Activated CD4-positive, alpha-beta T cell treated with anti-CD3 and anti-CD28 coated beads, Interleukin-2, amount 10 ng/mL, durations not matched to agents 7 days and 5 days (primary cell): ENCODE results near the gene CRACDL. TPM values are rescaled to one million over a fixed set of nuclear protein-coding genes. Genes with fewer than 3 reads are reported as not detected.
"Not testable (repeated sequence)": the region's sequence is repeated elsewhere in the genome, so short reads cannot be mapped to it uniquely, and the experiment has no call there.

Source experiments
- CTCF ChIA-PET: fragments of 350-600 bp; sonication (Branson Sonifier 250); formaldehyde crosslinking; loops from one replicate; lab custom pipeline; 2021; ENCODE audit warnings: antibody characterized with exemption; lab: Charles Lee
- POLR2A ChIA-PET: fragments of 350-600 bp; sonication (Branson Sonifier 250); formaldehyde crosslinking; loops from one replicate; lab custom pipeline; 2021; ENCODE audit warnings: antibody characterized with exemption; lab: Charles Lee
- DNase-seq: peaks from one replicate; pipeline ENCODE4 v3.0.0-alpha.2; 2020
- H3K27ac Mint-ChIP-seq: one replicate; pipeline ENCODE4 v1.8.0; 2021; ENCODE audit warnings: mild to moderate bottlenecking, moderate library complexity, mixed read lengths
- H3K27me3 Mint-ChIP-seq: one replicate; pipeline ENCODE4 v1.8.0; 2021; ENCODE audit warnings: mixed read lengths
- H3K36me3 Mint-ChIP-seq: one replicate; pipeline ENCODE4 v1.8.0; 2021; ENCODE audit warnings: low read depth, mixed read lengths
- H3K4me1 Mint-ChIP-seq: one replicate; pipeline ENCODE4 v1.8.0; 2021; ENCODE audit warnings: mixed read lengths
- H3K4me3 Mint-ChIP-seq: one replicate; pipeline ENCODE4 v1.8.0; 2021; ENCODE audit warnings: mild to moderate bottlenecking, moderate library complexity, mixed read lengths
- H3K9me3 Mint-ChIP-seq: one replicate; pipeline ENCODE4 v1.8.0; 2021; ENCODE audit warnings: mixed read lengths
- total RNA-seq, 2 experiments: library from RNA; stranded (reverse); gene quantifications; one replicate each; pipeline ENCODE4 v1.2.3, GENCODE V29; 2021

The CRACDL gene
- total RNA-seq, 2 experiments from 2014 or later = 0.19 to 0.22 TPM

- Mint-ChIP-seq H3K27me3 (no peaks in the 10 kb centered on the region), H3K9me3 (no peaks in the 10 kb centered on the region), H3K4me3 (no peak overlapping the region), H3K4me1 (peaks cover 82% of the 10 kb centered on the region), H3K36me3 (peaks cover 33% of the 10 kb centered on the region), H3K27ac (no peak overlapping the region)
- no peak for DNase-seq
- ChIA-PET POLR2A (no interaction called here), CTCF (interaction anchor here (1.3 kb wide), 1 partner anchor 18 kb away, joined by 3 read pairs; no protein-coding TSS in a partner anchor)
These were observed 172.6 kb downstream of the CRACDL start for GRCh38 chr2:98763209-98763951.

GRCh38 chr2:98761909-98762308 is 174.1 kb downstream of the CRACDL start:
- peaks cover 29% of the 10 kb centered on the region for H3K36me3 Mint-ChIP-seq

GRCh38 chr2:98761267-98761781 is 174.7 kb downstream of the CRACDL start:
- Mint-ChIP-seq H3K4me1 (peaks cover 79% of the 10 kb centered on the region), H3K36me3 (peaks cover 23% of the 10 kb centered on the region), H3K4me3 (peak overlapping the region; percentile 1), H3K9me3 (peaks cover 4% of the 10 kb centered on the region), H3K27me3 (no peaks in the 10 kb centered on the region), H3K27ac (peak overlapping the region; percentile 44)
- POLR2A ChIA-PET = interaction anchor here (0.6 to 1.1 kb wide), 3 partner anchors 8 to 57 kb away, joined by 3 read pairs; no protein-coding TSS in a partner anchor
- peak; percentile 52 for DNase-seq
- CTCF ChIA-PET = interaction anchor here (0.7 kb wide), 1 partner anchor 10 kb away, joined by 3 read pairs; no protein-coding TSS in a partner anchor

More at GRCh38 chr2:98761909-98762308, 174.1 kb downstream of the CRACDL start:
- CTCF ChIA-PET = no interaction called here
- POLR2A ChIA-PET = interaction anchor here (0.6 to 1.1 kb wide), 3 partner anchors 8 to 58 kb away, joined by 3 read pairs; no protein-coding TSS in a partner anchor
- peaks cover 4% of the 10 kb centered on the region for H3K9me3 Mint-ChIP-seq
- H3K27ac Mint-ChIP-seq = peak overlapping the region; percentile 44
- peaks cover 84% of the 10 kb centered on the region for H3K4me1 Mint-ChIP-seq
- no peak overlapping the region for H3K4me3 Mint-ChIP-seq
- no peak for DNase-seq
- no peaks in the 10 kb centered on the region for H3K27me3 Mint-ChIP-seq

GRCh38 chr2:98759827-98760625 is 176.0 kb downstream of the CRACDL start:
- CTCF ChIA-PET = interaction anchor here (0.9 to 1.6 kb wide), 4 partner anchors 12 to 111 kb away, joined by 3 to 4 read pairs (median 4); no protein-coding TSS in a partner anchor
- Mint-ChIP-seq H3K4me1 (peaks cover 69% of the 10 kb centered on the region), H3K9me3 (peaks cover 4% of the 10 kb centered on the region), H3K4me3 (no peak overlapping the region), H3K27me3 (no peaks in the 10 kb centered on the region), H3K36me3 (peaks cover 14% of the 10 kb centered on the region), H3K27ac (peak overlapping the region; percentile 83)
- DNase-seq = no peak
- POLR2A ChIA-PET = no interaction called here

GRCh38 chr2:98759338-98759737 is 176.7 kb downstream of the CRACDL start:
- Mint-ChIP-seq H3K27ac (peak overlapping the region; percentile 83), H3K27me3 (no peaks in the 10 kb centered on the region), H3K4me3 (peak overlapping the region; percentile 17), H3K9me3 (peaks cover 4% of the 10 kb centered on the region), H3K36me3 (peaks cover 9% of the 10 kb centered on the region), H3K4me1 (peaks cover 66% of the 10 kb centered on the region)
- ChIA-PET POLR2A (no interaction called here), CTCF (interaction anchor here (1.0 to 2.2 kb wide), 4 partner anchors 15 to 110 kb away, joined by 3 to 8 read pairs (median 4); no protein-coding TSS in a partner anchor)
- no peak for DNase-seq

GRCh38 chr2:98757904-98758421 is 178.1 kb downstream of the CRACDL start:
- POLR2A ChIA-PET = interaction anchor here (0.7 to 1.5 kb wide), 2 partner anchors 12 to 20 kb away, joined by 3 read pairs; no protein-coding TSS in a partner anchor
- Mint-ChIP-seq H3K4me3 (peak overlapping the region; percentile 34), H3K27ac (peak overlapping the region; percentile 89), H3K36me3 (peaks cover 7% of the 10 kb centered on the region), H3K4me1 (peaks cover 57% of the 10 kb centered on the region), H3K27me3 (no peaks in the 10 kb centered on the region), H3K9me3 (peaks cover 12% of the 10 kb centered on the region)
- peak; percentile 75 for DNase-seq
- CTCF ChIA-PET = interaction anchor here (1.1 to 2.2 kb wide), 5 partner anchors 10 to 26 kb away, joined by 3 to 9 read pairs (median 7); no protein-coding TSS in a partner anchor

GRCh38 chr2:98753801-98754200 is 182.2 kb downstream of the CRACDL start:
- DNase-seq = no peak
- Mint-ChIP-seq H3K4me1 (peaks cover 29% of the 10 kb centered on the region), H3K36me3 (peaks cover 10% of the 10 kb centered on the region), H3K9me3 (peaks cover 22% of the 10 kb centered on the region), H3K4me3 (no peak overlapping the region), H3K27ac (no peak overlapping the region), H3K27me3 (no peaks in the 10 kb centered on the region)
- ChIA-PET POLR2A (no interaction called here), CTCF (no interaction called here)

- H3K27ac Mint-ChIP-seq, POLR2A ChIA-PET, DNase-seq, H3K27me3 Mint-ChIP-seq, H3K4me3 Mint-ChIP-seq: not testable (repeated sequence)
- H3K36me3 Mint-ChIP-seq = peaks cover 10% of the 10 kb centered on the region
- CTCF ChIA-PET = interaction anchor here (1.1 to 1.3 kb wide), 2 partner anchors 14 to 19 kb away, joined by 3 to 4 read pairs; no protein-coding TSS in a partner anchor
- peaks cover 22% of the 10 kb centered on the region for H3K9me3 Mint-ChIP-seq
- H3K4me1 Mint-ChIP-seq = peaks cover 29% of the 10 kb centered on the region
These were observed 183.3 kb downstream of the CRACDL start for GRCh38 chr2:98752711-98753110.

- Mint-ChIP-seq H3K4me3 (no peak overlapping the region), H3K9me3 (peaks cover 18% of the 10 kb centered on the region), H3K27me3 (no peaks in the 10 kb centered on the region), H3K27ac (no peak overlapping the region), H3K36me3 (peaks cover 7% of the 10 kb centered on the region), H3K4me1 (peaks cover 23% of the 10 kb centered on the region)
- no peak for DNase-seq
- CTCF ChIA-PET = interaction anchor here (1.3 kb wide), 1 partner anchor 13 kb away, joined by 4 read pairs; no protein-coding TSS in a partner anchor
- POLR2A ChIA-PET = no interaction called here
These were observed 184.3 kb downstream of the CRACDL start for GRCh38 chr2:98751748-98752147.

GRCh38 chr2:98750593-98751282 is 185.3 kb downstream of the CRACDL start:
- no peaks in the 10 kb centered on the region for H3K27me3 Mint-ChIP-seq
- POLR2A ChIA-PET = no interaction called here
- CTCF ChIA-PET = interaction anchor here (0.7 to 1.3 kb wide), 3 partner anchors 9 to 76 kb away, joined by 3 to 4 read pairs (median 3); no protein-coding TSS in a partner anchor
- H3K4me1 Mint-ChIP-seq = peaks cover 23% of the 10 kb centered on the region
- H3K27ac Mint-ChIP-seq = no peak overlapping the region
- peaks cover 18% of the 10 kb centered on the region for H3K9me3 Mint-ChIP-seq
- DNase-seq = no peak
- peaks cover 7% of the 10 kb centered on the region for H3K36me3 Mint-ChIP-seq
- H3K4me3 Mint-ChIP-seq = no peak overlapping the region

- CTCF ChIA-PET = interaction anchor here (1.5 to 3.2 kb wide), 4 partner anchors 9 to 36 kb away, joined by 3 to 8 read pairs (median 6); no protein-coding TSS in a partner anchor
- Mint-ChIP-seq H3K4me3 (no peak overlapping the region), H3K36me3 (peaks cover 16% of the 10 kb centered on the region), H3K9me3 (peaks cover 26% of the 10 kb centered on the region), H3K27me3 (no peaks in the 10 kb centered on the region), H3K4me1 (peaks cover 36% of the 10 kb centered on the region), H3K27ac (no peak overlapping the region)
- no peak for DNase-seq
- POLR2A ChIA-PET = no interaction called here
These were observed 187.0 kb downstream of the CRACDL start for GRCh38 chr2:98749066-98749450.
